ENCODE data around the gene ZBTB7C. TPM values are rescaled to one million over a fixed set of nuclear protein-coding genes. Genes with fewer than 3 reads are reported as not detected.

The ZBTB7C gene
- total RNA-seq, 5 donors from 2014 or later (not counting 1 experiment from before 2014, with no cell fraction given), result 0.06 TPM; not detected in 4

DNA sequence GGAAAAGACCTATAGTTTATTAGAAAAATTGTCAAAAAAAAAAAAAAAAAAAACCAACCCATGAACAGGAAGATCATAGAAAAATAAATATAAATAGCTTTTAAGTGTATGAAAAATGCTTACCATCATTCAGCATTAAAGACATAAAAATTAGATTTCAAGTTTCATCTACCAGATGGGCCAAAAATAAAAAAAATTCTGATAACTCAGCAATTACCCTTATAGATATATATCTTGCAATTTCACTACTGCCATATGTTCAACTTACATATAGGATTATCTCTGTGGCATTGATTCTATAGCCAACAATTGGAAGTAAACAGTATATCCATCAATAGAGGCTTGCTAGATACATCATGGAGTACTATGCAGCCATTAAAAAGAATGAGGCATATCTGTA lies 352.2 kb downstream of the ZBTB7C start:
- CTCF ChIA-PET, result interaction anchor here in 1 of 2 donors (0.6 kb wide), 1 partner anchor 891 kb away, joined by 4 read pairs; no protein-coding TSS in a partner anchor
- Histone ChIP-seq H3K9me3 (no peaks in the 10 kb centered on the region), H3K4me1 (ENCODE audit: control insufficient read depth in 1 of 2, extremely low read depth in 1 of 2, insufficient read depth in 2 of 2, low read length in 2 of 2) (no peaks in the 10 kb centered on the region), H3K27ac (ENCODE audit: low read length) (no peak overlapping the region), H3K27me3 (replicated peaks in 1 of 2; ENCODE audit: control insufficient read depth in 2 of 2, extremely low read depth in 1 of 2, insufficient read depth in 2 of 2, low read length in 1 of 2) (peaks cover 7 to 45% of the 10 kb centered on the region in 2 experiments), H3K4me3 (ENCODE audit: control insufficient read depth in 1 of 2, extremely low read depth in 1 of 2, low read length in 1 of 2) (no peak overlapping the region), H3K36me3 (ENCODE audit: control insufficient read depth in 2 of 2, extremely low read depth in 1 of 2, insufficient read depth in 1 of 2, low read length in 1 of 2) (no peaks in the 10 kb centered on the region)
- no peaks in the 10 kb centered on the region for H3K4me1 Mint-ChIP-seq
- H3K27ac Mint-ChIP-seq, result no peak overlapping the region
- ATAC-seq (replicated peaks in 1 of 4) (no peak), DNase-seq (no peak)
- H3K27me3 Mint-ChIP-seq, result peaks cover 58 to 61% of the 10 kb centered on the region in 2 donors
- H3K36me3 Mint-ChIP-seq, result no peaks in the 10 kb centered on the region
- H3K4me3 Mint-ChIP-seq, result no peak overlapping the region
- peaks cover 0 to 3% (median 3%) of the 10 kb centered on the region in 3 donors for H3K9me3 Mint-ChIP-seq
- POLR2A ChIA-PET, result interaction anchor here in 1 of 2 donors (0.6 kb wide), 1 partner anchor 15 kb away, joined by 5 read pairs; no protein-coding TSS in a partner anchor

DNA sequence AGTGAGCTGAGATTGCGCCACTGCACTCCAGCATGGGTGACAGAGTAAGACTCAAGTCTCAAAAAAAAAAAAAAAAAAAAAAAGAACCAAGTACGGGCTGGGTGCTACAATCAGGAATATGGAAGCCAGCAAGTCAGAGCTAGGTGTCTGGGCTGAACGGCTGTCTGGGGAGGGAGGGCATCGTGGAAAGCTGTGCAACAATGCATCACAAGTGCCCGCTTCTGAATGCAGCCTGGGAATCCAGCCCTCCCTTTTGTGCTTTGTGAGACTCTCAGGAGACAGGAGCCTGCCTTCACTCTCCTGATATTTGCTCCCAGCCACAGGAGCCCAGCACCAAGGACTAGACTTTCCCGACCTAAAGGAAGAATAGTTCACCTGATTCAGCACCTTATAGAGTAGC lies 353.8 kb downstream of the ZBTB7C start:
- H3K27ac ChIP-seq (ENCODE audit: low read length), result no peak overlapping the region
- H3K27me3 Mint-ChIP-seq, result peaks cover 62 to 67% of the 10 kb centered on the region in 2 donors

DNA sequence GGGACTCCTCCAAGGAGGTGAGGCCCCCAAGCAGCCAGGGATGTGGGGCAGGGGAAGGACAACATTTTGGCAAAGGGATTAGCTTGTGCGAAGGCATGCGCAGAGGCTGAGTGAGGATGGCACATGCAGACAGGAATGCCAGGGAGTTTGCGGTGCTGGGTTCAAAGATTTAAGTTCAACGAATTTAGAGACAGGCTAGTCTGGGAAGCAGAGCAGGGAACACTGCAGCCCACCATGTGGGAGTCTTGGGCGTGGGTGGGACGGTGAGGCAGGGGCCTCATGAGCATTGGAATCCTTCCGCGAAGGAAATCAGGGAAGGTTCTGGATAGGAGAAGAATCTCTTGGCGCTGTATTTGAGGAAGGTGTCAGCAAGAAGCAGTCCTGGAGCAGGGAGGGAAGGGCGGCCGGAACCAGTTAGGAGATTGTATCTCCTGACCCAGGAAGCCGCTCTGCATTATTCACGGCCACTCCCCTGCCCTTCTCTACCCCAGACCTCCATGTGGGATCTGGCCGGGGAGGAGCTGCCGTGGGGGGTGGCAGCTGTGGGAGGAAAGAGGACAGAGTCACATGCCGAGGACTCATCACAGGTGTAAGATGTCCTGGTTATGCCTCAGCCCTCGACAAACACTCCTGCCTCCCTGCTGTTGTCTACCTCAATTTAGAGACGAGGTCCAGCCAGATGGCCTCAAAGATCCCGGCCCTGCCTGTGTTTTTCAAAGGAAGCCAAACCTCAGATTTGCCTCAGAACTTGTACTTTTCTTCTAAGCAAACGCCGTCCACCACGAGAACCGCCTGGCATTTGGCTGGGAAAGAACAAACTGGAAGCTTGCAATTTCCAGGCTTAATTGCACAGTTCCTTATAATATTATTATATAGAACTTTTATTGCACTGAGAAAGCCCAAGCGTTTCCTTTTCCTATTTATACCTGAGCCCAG lies 355.0 kb downstream of the ZBTB7C start:
- ATAC-seq (replicated peaks in 1 of 4), result no peak
- POLR2A ChIA-PET, result no interaction called here
- H3K27ac ChIP-seq (ENCODE audit: low read length), result no peak overlapping the region
- no peaks in the 10 kb centered on the region for H3K36me3 ChIP-seq (ENCODE audit: control insufficient read depth in 2 of 2, extremely low read depth in 1 of 2, insufficient read depth in 1 of 2, low read length in 1 of 2)
- Mint-ChIP-seq H3K36me3 (no peaks in the 10 kb centered on the region), H3K27ac (no peak overlapping the region), H3K4me3 (no peak overlapping the region), H3K4me1 (no peaks in the 10 kb centered on the region), H3K27me3 (peaks cover 52 to 58% of the 10 kb centered on the region in 2 donors), H3K9me3 (peaks cover 0 to 3% (median 3%) of the 10 kb centered on the region in 3 donors)
- no peaks in the 10 kb centered on the region for H3K9me3 ChIP-seq
- CTCF ChIA-PET, result no interaction called here
- 64% methylated on average over 11 of the region's 24 CpGs for whole genome bisulfite sequencing (ENCODE audit: insufficient coverage)
- no peak for DNase-seq
- H3K27me3 ChIP-seq (replicated peaks in 1 of 2; ENCODE audit: control insufficient read depth in 2 of 2, extremely low read depth in 1 of 2, insufficient read depth in 2 of 2, low read length in 1 of 2), result peaks cover 7 to 46% of the 10 kb centered on the region in 2 experiments
- no peaks in the 10 kb centered on the region for H3K4me1 ChIP-seq (ENCODE audit: control insufficient read depth in 1 of 2, extremely low read depth in 1 of 2, insufficient read depth in 2 of 2, low read length in 2 of 2)
- no peak overlapping the region for H3K4me3 ChIP-seq (ENCODE audit: control insufficient read depth in 1 of 2, extremely low read depth in 1 of 2, low read length in 1 of 2)

More for the DNA sequence above, 353.8 kb downstream of the ZBTB7C start:
- no peak for DNase-seq
- 76% methylated on average over 3 of the region's 6 CpGs for WGBS (ENCODE audit: insufficient coverage)
- ATAC-seq (replicated peaks in 1 of 4), result no peak
- Mint-ChIP-seq H3K36me3 (no peaks in the 10 kb centered on the region), H3K9me3 (peaks cover 0 to 3% (median 3%) of the 10 kb centered on the region in 3 donors), H3K4me1 (no peaks in the 10 kb centered on the region), H3K27ac (no peak overlapping the region), H3K4me3 (no peak overlapping the region)
- peaks cover 7 to 47% of the 10 kb centered on the region in 2 experiments for H3K27me3 ChIP-seq (replicated peaks in 1 of 2; ENCODE audit: control insufficient read depth in 2 of 2, extremely low read depth in 1 of 2, insufficient read depth in 2 of 2, low read length in 1 of 2)
- CTCF ChIA-PET, result interaction anchor here in 1 of 2 donors (0.7 kb wide), 1 partner anchor 61 kb away, joined by 4 read pairs; no protein-coding TSS in a partner anchor
- H3K4me3 ChIP-seq (ENCODE audit: control insufficient read depth in 1 of 2, extremely low read depth in 1 of 2, low read length in 1 of 2), result no peak overlapping the region
- H3K4me1 ChIP-seq (ENCODE audit: control insufficient read depth in 1 of 2, extremely low read depth in 1 of 2, insufficient read depth in 2 of 2, low read length in 2 of 2), result no peaks in the 10 kb centered on the region
- no peaks in the 10 kb centered on the region for H3K36me3 ChIP-seq (ENCODE audit: control insufficient read depth in 2 of 2, extremely low read depth in 1 of 2, insufficient read depth in 1 of 2, low read length in 1 of 2)
- POLR2A ChIA-PET, result no interaction called here
- no peaks in the 10 kb centered on the region for H3K9me3 ChIP-seq

DNA sequence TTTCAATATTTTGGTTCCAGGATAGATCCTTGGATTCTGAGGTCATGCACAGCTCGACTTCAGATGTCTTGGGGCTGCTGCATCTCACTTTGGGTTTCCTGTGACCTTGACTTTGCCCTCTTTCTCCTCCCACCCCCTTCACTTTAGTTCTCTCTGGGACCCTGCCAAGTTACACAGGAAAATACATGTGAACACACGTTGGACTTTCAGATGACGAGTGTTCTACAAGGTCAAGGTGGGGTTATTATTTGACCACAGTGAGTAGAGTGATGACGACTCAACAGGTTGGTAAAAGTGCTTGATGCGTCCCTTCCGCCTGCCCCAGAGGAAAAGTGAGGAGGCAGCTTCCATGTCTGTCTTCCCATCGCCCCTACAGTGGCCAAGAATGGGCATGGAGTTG lies 356.3 kb downstream of the ZBTB7C start:
- ChIA-PET CTCF (no interaction called here), POLR2A (no interaction called here)
- H3K27ac ChIP-seq (ENCODE audit: low read length), result no peak overlapping the region
- no peak for ATAC-seq (replicated peaks in 1 of 4)
- H3K36me3 Mint-ChIP-seq, result no peaks in the 10 kb centered on the region
- no peak overlapping the region for H3K4me3 ChIP-seq (ENCODE audit: control insufficient read depth in 1 of 2, extremely low read depth in 1 of 2, low read length in 1 of 2)
- peaks cover 3 to 46% of the 10 kb centered on the region in 2 experiments for H3K27me3 ChIP-seq (replicated peaks in 1 of 2; ENCODE audit: control insufficient read depth in 2 of 2, extremely low read depth in 1 of 2, insufficient read depth in 2 of 2, low read length in 1 of 2)
- 51% methylated on average over 6 of the region's 7 CpGs for WGBS (ENCODE audit: insufficient coverage)
- H3K4me1 ChIP-seq (ENCODE audit: control insufficient read depth in 1 of 2, extremely low read depth in 1 of 2, insufficient read depth in 2 of 2, low read length in 2 of 2), result no peaks in the 10 kb centered on the region
- no peak overlapping the region for H3K27ac Mint-ChIP-seq
- no peaks in the 10 kb centered on the region for H3K36me3 ChIP-seq (ENCODE audit: control insufficient read depth in 2 of 2, extremely low read depth in 1 of 2, insufficient read depth in 1 of 2, low read length in 1 of 2)
- H3K9me3 ChIP-seq, result no peaks in the 10 kb centered on the region
- peaks cover 52 to 53% of the 10 kb centered on the region in 2 donors for H3K27me3 Mint-ChIP-seq
- no peaks in the 10 kb centered on the region for H3K4me1 Mint-ChIP-seq
- peaks cover 0 to 3% (median 3%) of the 10 kb centered on the region in 3 donors for H3K9me3 Mint-ChIP-seq
- DNase-seq, result no peak
- no peak overlapping the region for H3K4me3 Mint-ChIP-seq

DNA sequence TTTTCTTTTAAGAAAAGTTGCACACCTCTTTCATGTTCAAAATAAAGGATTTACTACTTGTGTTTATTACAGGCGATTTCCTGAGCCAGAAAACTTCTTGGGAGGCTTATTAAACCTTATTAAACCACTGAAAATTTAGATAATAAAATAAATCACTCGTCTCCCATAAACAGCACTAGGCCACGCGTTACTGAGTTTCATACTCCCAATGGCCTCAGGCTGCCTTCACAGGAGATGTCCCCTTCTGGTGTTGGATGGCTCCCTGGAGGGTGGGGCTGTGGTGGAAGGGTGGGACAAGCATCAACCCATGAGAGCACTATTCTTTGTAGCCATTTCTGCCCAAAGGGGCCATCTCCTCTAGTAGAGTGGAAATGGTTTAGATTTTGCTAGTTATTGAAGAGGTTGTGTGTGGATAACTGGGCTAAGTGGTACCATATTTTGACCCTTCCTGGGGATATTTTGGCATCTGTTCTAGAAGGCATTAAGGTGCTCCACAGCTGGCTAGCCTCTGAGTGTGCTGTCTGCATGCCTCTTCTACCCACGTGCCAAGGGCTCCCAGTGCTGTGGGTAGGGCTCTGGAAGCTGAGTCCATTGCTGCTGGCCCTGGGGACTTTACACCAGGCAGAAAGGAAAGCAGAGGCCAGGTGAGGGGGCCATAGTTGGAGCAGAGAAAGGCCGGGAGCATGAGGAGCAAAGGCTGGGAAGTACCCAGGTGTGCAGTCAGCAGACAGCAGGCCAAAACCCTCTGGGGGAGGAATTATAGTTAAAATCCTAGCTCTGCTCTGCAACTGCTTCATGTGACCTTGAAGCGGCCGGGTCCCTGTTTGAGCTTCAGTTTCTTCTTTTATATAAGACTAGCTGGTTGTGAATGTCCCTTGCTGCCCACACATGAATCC lies 357.0 kb downstream of the ZBTB7C start:
- H3K4me1 ChIP-seq (ENCODE audit: control insufficient read depth in 1 of 2, extremely low read depth in 1 of 2, insufficient read depth in 2 of 2, low read length in 2 of 2), result no peaks in the 10 kb centered on the region
- ChIA-PET POLR2A (no interaction called here), CTCF (no interaction called here)
- Mint-ChIP-seq H3K27ac (no peak overlapping the region), H3K9me3 (peaks cover 0 to 1% (median 1%) of the 10 kb centered on the region in 3 donors), H3K4me3 (no peak overlapping the region), H3K36me3 (no peaks in the 10 kb centered on the region), H3K27me3 (peaks cover 46 to 54% of the 10 kb centered on the region in 2 donors), H3K4me1 (no peaks in the 10 kb centered on the region)
- DNase-seq, result no peak
- WGBS (ENCODE audit: insufficient coverage), result 55% methylated on average over 2 of the region's 8 CpGs
- H3K27ac ChIP-seq (ENCODE audit: low read length), result no peak overlapping the region
- H3K36me3 ChIP-seq (ENCODE audit: control insufficient read depth in 2 of 2, extremely low read depth in 1 of 2, insufficient read depth in 1 of 2, low read length in 1 of 2), result no peaks in the 10 kb centered on the region
- no peak overlapping the region for H3K4me3 ChIP-seq (ENCODE audit: control insufficient read depth in 1 of 2, extremely low read depth in 1 of 2, low read length in 1 of 2)
- ATAC-seq (replicated peaks in 1 of 4), result no peak
- H3K27me3 ChIP-seq (replicated peaks in 1 of 2; ENCODE audit: control insufficient read depth in 2 of 2, extremely low read depth in 1 of 2, insufficient read depth in 2 of 2, low read length in 1 of 2), result peaks cover 3 to 46% of the 10 kb centered on the region in 2 experiments
- H3K9me3 ChIP-seq, result no peaks in the 10 kb centered on the region

DNA sequence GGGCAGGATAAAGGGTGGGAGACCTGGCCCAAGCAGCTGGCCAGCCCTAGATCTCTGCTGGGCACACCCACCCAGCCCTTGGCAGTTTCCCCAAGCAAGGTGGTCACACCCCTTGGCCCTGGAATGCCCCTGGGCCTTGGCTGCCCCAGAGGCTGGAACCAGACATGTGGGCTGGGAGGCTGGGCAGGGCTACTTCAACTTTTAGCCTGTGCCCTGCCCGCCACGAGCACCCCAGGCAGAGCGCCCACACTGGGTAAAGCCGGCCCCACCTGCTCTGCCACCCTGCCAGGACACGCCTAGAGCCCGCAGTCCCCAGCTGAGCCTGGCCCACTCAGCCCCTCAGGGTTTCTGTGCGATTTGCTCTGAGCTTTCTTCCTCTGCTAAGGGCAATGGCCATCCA lies 359.0 kb downstream of the ZBTB7C start:
- H3K36me3 ChIP-seq (ENCODE audit: control insufficient read depth in 2 of 2, extremely low read depth in 1 of 2, insufficient read depth in 1 of 2, low read length in 1 of 2), result no peaks in the 10 kb centered on the region
- H3K4me3 Mint-ChIP-seq, result no peak overlapping the region
- peaks cover 0 to 45% of the 10 kb centered on the region in 2 experiments for H3K27me3 ChIP-seq (replicated peaks in 1 of 2; ENCODE audit: control insufficient read depth in 2 of 2, extremely low read depth in 1 of 2, insufficient read depth in 2 of 2, low read length in 1 of 2)
- no peak overlapping the region for H3K27ac Mint-ChIP-seq
- no peaks in the 10 kb centered on the region for H3K4me1 Mint-ChIP-seq
- no peak overlapping the region for H3K4me3 ChIP-seq (ENCODE audit: control insufficient read depth in 1 of 2, extremely low read depth in 1 of 2, low read length in 1 of 2)
- ChIA-PET POLR2A (no interaction called here), CTCF (no interaction called here)
- H3K9me3 Mint-ChIP-seq, result peaks cover 4 to 5% (median 4%) of the 10 kb centered on the region in 3 donors
- peaks cover 35 to 45% of the 10 kb centered on the region in 2 donors for H3K27me3 Mint-ChIP-seq
- no peaks in the 10 kb centered on the region for H3K36me3 Mint-ChIP-seq
- 84% methylated on average over 7 of the region's 7 CpGs for WGBS (ENCODE audit: insufficient coverage)
- H3K4me1 ChIP-seq (ENCODE audit: control insufficient read depth in 1 of 2, extremely low read depth in 1 of 2, insufficient read depth in 2 of 2, low read length in 2 of 2), result no peaks in the 10 kb centered on the region
- DNase-seq (no peak), ATAC-seq (replicated peaks in 1 of 4) (no peak)
- H3K27ac ChIP-seq (ENCODE audit: low read length), result no peak overlapping the region
- no peaks in the 10 kb centered on the region for H3K9me3 ChIP-seq
